Skeletal muscle tissue (tissue), 4 donors: ENCODE results near the gene IL17A. TPM values are rescaled to one million over a fixed set of nuclear protein-coding genes. Genes with fewer than 3 reads are reported as not detected.
"Not testable (repeated sequence)": the region's sequence is repeated elsewhere in the genome, so short reads cannot be mapped to it uniquely, and the experiment has no call there.

Source experiments
- H3K27ac ChIP-seq: one replicate; pipeline ENCODE4 v1.7.0; 2013; ENCODE audit warnings: mild to moderate bottlenecking, low read depth, low read length, inconsistent platforms
- H3K27me3 ChIP-seq, 3 donors: one replicate each; pipeline ENCODE4 v1.7.0; 2013; ENCODE audit warnings: low read length in 3 of 3; ENCODE audit not compliant: control insufficient read depth in 3 of 3, insufficient read depth in 3 of 3
- H3K36me3 ChIP-seq, 3 donors: one replicate each; pipeline ENCODE4 v1.7.0; 2013; ENCODE audit warnings: low read length in 3 of 3; ENCODE audit not compliant: control insufficient read depth in 3 of 3, insufficient read depth in 3 of 3
- H3K4me1 ChIP-seq, 3 donors: one replicate each; pipeline ENCODE4 v1.7.0; 2013; ENCODE audit warnings: low read length in 3 of 3, mild to moderate bottlenecking in 3 of 3; ENCODE audit not compliant: control insufficient read depth in 3 of 3, insufficient read depth in 3 of 3
- H3K4me3 ChIP-seq, 3 donors: one replicate each; pipeline ENCODE4 v1.7.0; 2013; ENCODE audit warnings: low read length in 3 of 3
- H3K9ac ChIP-seq, 3 donors: one replicate each; pipeline ENCODE4 v1.7.0; 2013; ENCODE audit warnings: low read length in 3 of 3, mild to moderate bottlenecking in 3 of 3, moderate library complexity in 2 of 3, low read depth in 1 of 3
- H3K9me3 ChIP-seq, 3 donors: one replicate each; pipeline ENCODE4 v1.7.0; 2013; ENCODE audit warnings: low read length in 3 of 3; ENCODE audit not compliant: control insufficient read depth in 3 of 3
- total RNA-seq: library from RNA; depleted of rRNA; stranded (reverse); fragments of >200 nt; gene quantifications from one replicate; pipeline ENCODE4 v1.2.3, GENCODE V29; 2014
- donor health status: Osteomylitis.

The IL17A gene
- total RNA-seq, 1 donor from 2014 or later, result not detected

GRCh38 chr6:52162940-52163908 lies 23.0 kb upstream of the IL17A start:
- Histone ChIP-seq H3K9me3 (no peaks in the 10 kb centered on the region), H3K27ac (no peak overlapping the region), H3K9ac (no peak overlapping the region), H3K4me1 (no peaks in the 10 kb centered on the region), H3K4me3 (no peak overlapping the region), H3K27me3 (no peaks in the 10 kb centered on the region), H3K36me3 (no peaks in the 10 kb centered on the region)

- no peaks in the 10 kb centered on the region for H3K27me3 ChIP-seq
- H3K4me3 ChIP-seq, result no peak overlapping the region
- no peak overlapping the region for H3K27ac ChIP-seq
- H3K36me3 ChIP-seq, result no peaks in the 10 kb centered on the region
- H3K9ac ChIP-seq, result no peak overlapping the region
- no peaks in the 10 kb centered on the region for H3K9me3 ChIP-seq
- H3K4me1 ChIP-seq, result no peaks in the 10 kb centered on the region
Observed at GRCh38 chr6:52164319-52165094, 21.7 kb upstream of the IL17A start.

GRCh38 chr6:52167267-52167666 lies 18.9 kb upstream of the IL17A start:
- H3K9me3 ChIP-seq, result no peaks in the 10 kb centered on the region
- H3K27ac ChIP-seq, result no peak overlapping the region
- H3K9ac ChIP-seq, result no peak overlapping the region
- H3K27me3 ChIP-seq, result no peaks in the 10 kb centered on the region
- no peaks in the 10 kb centered on the region for H3K36me3 ChIP-seq
- H3K4me3 ChIP-seq, result no peak overlapping the region
- no peaks in the 10 kb centered on the region for H3K4me1 ChIP-seq

- H3K36me3 ChIP-seq, H3K4me3 ChIP-seq, H3K4me1 ChIP-seq, H3K9me3 ChIP-seq, H3K27me3 ChIP-seq, H3K9ac ChIP-seq, H3K27ac ChIP-seq: not testable (repeated sequence)
Observed at GRCh38 chr6:52168351-52168750, 17.8 kb upstream of the IL17A start.

GRCh38 chr6:52174118-52174517 lies 12.1 kb upstream of the IL17A start:
- H3K9me3 ChIP-seq, result no peaks in the 10 kb centered on the region
- no peaks in the 10 kb centered on the region for H3K36me3 ChIP-seq
- no peak overlapping the region for H3K27ac ChIP-seq
- H3K4me1 ChIP-seq, result no peaks in the 10 kb centered on the region
- no peak overlapping the region for H3K9ac ChIP-seq
- H3K4me3 ChIP-seq, result no peak overlapping the region
- no peaks in the 10 kb centered on the region for H3K27me3 ChIP-seq

GRCh38 chr6:52176550-52176949 lies 9.6 kb upstream of the IL17A start:
- Histone ChIP-seq H3K4me1 (no peaks in the 10 kb centered on the region), H3K36me3 (no peaks in the 10 kb centered on the region), H3K4me3 (no peak overlapping the region), H3K27ac (no peak overlapping the region), H3K9me3 (no peaks in the 10 kb centered on the region), H3K27me3 (no peaks in the 10 kb centered on the region), H3K9ac (no peak overlapping the region)

- Histone ChIP-seq H3K9me3 (no peaks in the 10 kb centered on the region), H3K36me3 (no peaks in the 10 kb centered on the region), H3K27me3 (no peaks in the 10 kb centered on the region), H3K9ac (no peak overlapping the region), H3K4me3 (no peak overlapping the region), H3K4me1 (peaks cover 0 to 3% (median 2%) of the 10 kb centered on the region in 3 donors), H3K27ac (no peak overlapping the region)
Observed at GRCh38 chr6:52177961-52178360, 8.2 kb upstream of the IL17A start.

GRCh38 chr6:52180787-52181558 lies 5.2 kb upstream of the IL17A start:
- H3K4me1 ChIP-seq, result peaks cover 6 to 9% (median 8%) of the 10 kb centered on the region in 3 donors
- no peak overlapping the region for H3K27ac ChIP-seq
- H3K27me3 ChIP-seq, result no peaks in the 10 kb centered on the region
- H3K36me3 ChIP-seq, result no peaks in the 10 kb centered on the region
- no peak overlapping the region for H3K4me3 ChIP-seq
- no peak overlapping the region for H3K9ac ChIP-seq
- no peaks in the 10 kb centered on the region for H3K9me3 ChIP-seq

- no peaks in the 10 kb centered on the region for H3K9me3 ChIP-seq
- peaks cover 6 to 9% (median 8%) of the 10 kb centered on the region in 3 donors for H3K4me1 ChIP-seq
- H3K4me3 ChIP-seq, result no peak overlapping the region
- H3K27ac ChIP-seq, result no peak overlapping the region
- H3K27me3 ChIP-seq, result no peaks in the 10 kb centered on the region
- H3K9ac ChIP-seq, result no peak overlapping the region
- no peaks in the 10 kb centered on the region for H3K36me3 ChIP-seq
Observed at GRCh38 chr6:52183131-52183713, 3.0 kb upstream of the IL17A start.
